ENCODE data around the gene GUCY2F.

DNA sequence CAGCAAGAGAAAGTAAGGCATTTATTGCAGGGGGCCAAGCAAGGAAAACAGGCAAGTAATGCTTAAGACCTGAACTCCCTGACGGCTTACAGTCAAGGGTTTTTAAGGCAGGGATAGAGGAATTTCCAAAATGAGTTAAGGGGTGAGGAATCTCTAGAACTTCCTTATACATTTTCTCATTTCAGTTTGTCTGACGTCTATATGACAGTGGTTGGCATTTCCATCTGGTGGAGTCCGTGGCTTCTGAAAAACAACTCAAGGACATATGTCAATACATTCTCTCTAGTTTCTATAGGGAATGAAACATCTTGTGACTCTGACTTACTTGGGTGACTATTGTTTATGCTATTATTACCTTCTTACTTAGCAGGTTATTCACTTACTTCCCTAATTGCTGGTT lies 19.3 kb upstream of the GUCY2F start:
- TF ChIP-seq EZH2phosphoT487 (IDR thresholded peaks at IDR 0.05): no peak
- TF ChIP-seq, protein P1, sequence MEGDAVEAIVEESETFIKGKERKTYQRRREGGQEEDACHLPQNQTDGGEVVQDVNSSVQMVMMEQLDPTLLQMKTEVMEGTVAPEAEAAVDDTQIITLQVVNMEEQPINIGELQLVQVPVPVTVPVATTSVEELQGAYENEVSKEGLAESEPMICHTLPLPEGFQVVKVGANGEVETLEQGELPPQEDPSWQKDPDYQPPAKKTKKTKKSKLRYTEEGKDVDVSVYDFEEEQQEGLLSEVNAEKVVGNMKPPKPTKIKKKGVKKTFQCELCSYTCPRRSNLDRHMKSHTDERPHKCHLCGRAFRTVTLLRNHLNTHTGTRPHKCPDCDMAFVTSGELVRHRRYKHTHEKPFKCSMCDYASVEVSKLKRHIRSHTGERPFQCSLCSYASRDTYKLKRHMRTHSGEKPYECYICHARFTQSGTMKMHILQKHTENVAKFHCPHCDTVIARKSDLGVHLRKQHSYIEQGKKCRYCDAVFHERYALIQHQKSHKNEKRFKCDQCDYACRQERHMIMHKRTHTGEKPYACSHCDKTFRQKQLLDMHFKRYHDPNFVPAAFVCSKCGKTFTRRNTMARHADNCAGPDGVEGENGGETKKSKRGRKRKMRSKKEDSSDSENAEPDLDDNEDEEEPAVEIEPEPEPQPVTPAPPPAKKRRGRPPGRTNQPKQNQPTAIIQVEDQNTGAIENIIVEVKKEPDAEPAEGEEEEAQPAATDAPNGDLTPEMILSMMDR (IDR thresholded peaks at IDR 0.05): no peak

Measured in neural progenitor cell (in vitro differentiated cells).